AG04450 (cell line): ENCODE data around the gene CCDC28A. TPM values are rescaled to one million over a fixed set of nuclear protein-coding genes. Genes with fewer than 3 reads are reported as not detected.
"Not testable (repeated sequence)": the region's sequence is repeated elsewhere in the genome, so short reads cannot be mapped to it uniquely, and the experiment has no call there.

Experiments used
- CTCF ChIA-PET: fragments of 300-600, 350-600 bp; formaldehyde crosslinking; extraction: SDS; loops from one replicate; lab custom pipeline; 2022; ENCODE audit warnings: antibody characterized with exemption, inconsistent platforms; lab: Charles Lee
- POLR2A ChIA-PET: fragments of 350-600 bp; formaldehyde crosslinking; extraction: SDS; loops from one replicate; lab custom pipeline; 2021; ENCODE audit warnings: antibody characterized with exemption, inconsistent platforms; lab: Yijun Ruan, JAX
- DNase-seq: peaks from one replicate; pipeline ENCODE4 v3.0.0-alpha.2; 2011; ENCODE audit warnings: low read depth, low spot score
- H3K27ac ChIP-seq: one replicate; pipeline ENCODE4 v1.5.1; 2012; ENCODE audit warnings: low read depth, low read length, control low read depth
- H3K27me3 ChIP-seq: one replicate; pipeline ENCODE4 v1.6.0; 2012; ENCODE audit warnings: low read length; ENCODE audit not compliant: control insufficient read depth, insufficient read depth
- H3K4me3 ChIP-seq: 2 replicates; pipeline ENCODE4 v1.5.1; 2011; ENCODE audit warnings: mild to moderate bottlenecking, low read depth, low read length, control low read depth
- H3K9me3 ChIP-seq: 2 replicates; pipeline ENCODE4 v1.5.1; 2012; ENCODE audit warnings: low read length; ENCODE audit not compliant: control insufficient read depth, insufficient read depth
- CTCF ChIP-seq: IDR thresholded peaks from 2 replicates; pipeline ENCODE4 v1.5.1; 2011; ENCODE audit warnings: low read depth, low read length, control low read depth, inconsistent platforms
- polyA plus RNA-seq: library from polyadenylated mRNA; depleted of rRNA; stranded (reverse); fragments of >200 nt; gene quantifications from 2 replicates; pipeline ENCODE4 v1.2.3, GENCODE V29; 2011

Gene CCDC28A
- polyA plus RNA-seq, 1 experiment: 23.8 TPM

DNA sequence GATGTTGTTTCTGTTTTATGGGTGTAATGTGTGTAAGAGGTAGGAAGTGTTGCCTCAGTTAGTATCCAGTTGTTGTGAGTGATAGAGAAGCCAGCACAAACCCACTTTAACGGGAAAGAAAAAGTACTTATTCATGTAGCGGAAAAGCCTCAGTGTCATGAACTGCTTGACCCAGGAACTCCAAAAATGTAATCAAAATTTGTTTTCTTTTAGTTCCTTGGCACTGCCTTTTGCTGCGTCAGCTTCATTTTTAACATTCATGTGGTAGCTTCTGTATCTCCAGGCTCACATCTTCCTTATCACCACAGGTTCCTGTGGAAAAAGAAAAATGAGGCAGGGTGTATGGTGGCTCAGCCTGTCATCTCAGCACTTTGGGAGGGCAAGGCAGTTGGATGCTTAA is 46.4 kb upstream of the CCDC28A start:
- POLR2A ChIA-PET: no interaction called here
- TF ChIP-seq CTCF: no peak

GRCh38 chr6:138728662-138729061 is 44.9 kb upstream of the CCDC28A start:
- ChIA-PET CTCF (interaction anchor here (0.6 kb wide), 1 partner anchor 205 kb away, joined by 3 read pairs; no protein-coding TSS in a partner anchor), POLR2A (interaction anchor here (0.6 kb wide), 1 partner anchor 56 kb away, joined by 3 read pairs; no protein-coding TSS in a partner anchor)

More for the DNA sequence above, 46.4 kb upstream of the CCDC28A start:
- no peaks in the 10 kb centered on the region for H3K9me3 ChIP-seq
- H3K27ac ChIP-seq: no peak overlapping the region
- no peak for DNase-seq
- H3K4me3 ChIP-seq: no peak overlapping the region
- H3K27me3 ChIP-seq: no peaks in the 10 kb centered on the region
- CTCF ChIA-PET: interaction anchor here (1.0 kb wide), 2 partner anchors 35 to 39 kb away, joined by 4 to 5 read pairs; no protein-coding TSS in a partner anchor

GRCh38 chr6:138730037-138730436 is 43.5 kb upstream of the CCDC28A start:
- H3K27ac ChIP-seq, H3K9me3 ChIP-seq, DNase-seq, POLR2A ChIA-PET, CTCF ChIA-PET, H3K4me3 ChIP-seq, H3K27me3 ChIP-seq: not testable (repeated sequence)

More at GRCh38 chr6:138728662-138729061, 44.9 kb upstream of the CCDC28A start:
- Histone ChIP-seq H3K27ac (no peak overlapping the region), H3K9me3 (no peaks in the 10 kb centered on the region), H3K27me3 (no peaks in the 10 kb centered on the region), H3K4me3 (no peak overlapping the region)
- no peak for DNase-seq
- TF ChIP-seq CTCF: no peak

- POLR2A ChIA-PET: no interaction called here
- Histone ChIP-seq H3K27ac (no peak overlapping the region), H3K9me3 (0 out of 2 replicates have a peak, but pooled peaks cover 3% of the 10 kb centered on the region), H3K4me3 (no peak overlapping the region), H3K27me3 (no peaks in the 10 kb centered on the region)
- no peak for TF ChIP-seq CTCF
- no peak for DNase-seq
- CTCF ChIA-PET: interaction anchor here (0.7 kb wide), 1 partner anchor 13 kb away, joined by 3 read pairs; no protein-coding TSS in a partner anchor
Observed at GRCh38 chr6:138734585-138734984, 39.0 kb upstream of the CCDC28A start.

DNA sequence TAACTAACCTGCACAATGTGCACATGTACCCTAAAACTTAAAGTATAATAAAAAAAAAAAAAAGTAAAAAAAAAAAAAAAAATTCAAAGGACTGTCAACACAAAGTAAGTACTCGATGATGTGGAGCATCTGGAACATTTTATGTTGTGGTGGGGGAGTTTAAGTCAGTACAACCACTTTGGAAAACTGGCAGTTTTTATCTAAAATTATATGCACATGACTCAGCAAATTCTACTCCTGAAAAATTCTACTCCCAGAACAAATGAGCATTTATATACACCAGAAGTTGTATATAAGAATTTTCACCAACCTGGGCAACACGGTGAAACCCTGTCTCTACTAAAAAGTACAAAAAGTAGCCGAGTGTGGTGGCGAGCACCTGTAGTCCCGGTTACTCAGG is 36.9 kb upstream of the CCDC28A start:
- DNase-seq: no peak
- no peak for TF ChIP-seq CTCF
- CTCF ChIA-PET: no interaction called here
- Histone ChIP-seq H3K27ac (no peak overlapping the region), H3K4me3 (no peak overlapping the region), H3K9me3 (0 out of 2 replicates have a peak, but pooled peaks cover 3% of the 10 kb centered on the region), H3K27me3 (no peaks in the 10 kb centered on the region)
- POLR2A ChIA-PET: no interaction called here
